Fibroblast of villous mesenchyme (primary cell): Measurements from ENCODE around the gene PCDHGA1. TPM values are rescaled to one million over a fixed set of nuclear protein-coding genes. Genes with fewer than 3 reads are reported as not detected.
"Not testable (repeated sequence)": the region's sequence is repeated elsewhere in the genome, so short reads cannot be mapped to it uniquely, and the experiment has no call there.

Experiments
- DNase-seq: peaks from one replicate; pipeline ENCODE4 v3.0.0-alpha.2; 2010; ENCODE audit warnings: low read depth
- H3K4me3 ChIP-seq: 2 replicates; pipeline ENCODE4 v1.5.1; 2011; ENCODE audit warnings: low read depth, mild to moderate bottlenecking, low read length
- CTCF ChIP-seq: IDR thresholded peaks from 2 replicates; pipeline ENCODE4 v1.5.1; 2012; ENCODE audit warnings: low read depth, mild to moderate bottlenecking, low read length; ENCODE audit not compliant: insufficient read depth
- total RNA-seq: library from RNA; depleted of rRNA; stranded (reverse); fragments of >200 nt; gene quantifications from 2 replicates; pipeline ENCODE4 v1.2.3, GENCODE V29; 2012

The PCDHGA1 gene
- 0.64 and 0.86 TPM in 2 replicates for total RNA-seq

- TF ChIP-seq CTCF, result peak; percentile 72
Measured at GRCh38 chr5:141330299-141331080, at the start of gene PCDHGA1. Gene PCDHGA1 (plus strand): TSS chr5:141330514.

GRCh38 chr5:141298376-141298775, 31.9 kb upstream of the PCDHGA1 start:
- TF ChIP-seq CTCF, result no peak
- H3K4me3 ChIP-seq, result no peak overlapping the region
- no peak for DNase-seq

More at GRCh38 chr5:141330299-141331080, at the start of gene PCDHGA1:
- DNase-seq, result peak; percentile 67
- H3K4me3 ChIP-seq, result peak within 1 kb of the TSS; percentile 50

DNA sequence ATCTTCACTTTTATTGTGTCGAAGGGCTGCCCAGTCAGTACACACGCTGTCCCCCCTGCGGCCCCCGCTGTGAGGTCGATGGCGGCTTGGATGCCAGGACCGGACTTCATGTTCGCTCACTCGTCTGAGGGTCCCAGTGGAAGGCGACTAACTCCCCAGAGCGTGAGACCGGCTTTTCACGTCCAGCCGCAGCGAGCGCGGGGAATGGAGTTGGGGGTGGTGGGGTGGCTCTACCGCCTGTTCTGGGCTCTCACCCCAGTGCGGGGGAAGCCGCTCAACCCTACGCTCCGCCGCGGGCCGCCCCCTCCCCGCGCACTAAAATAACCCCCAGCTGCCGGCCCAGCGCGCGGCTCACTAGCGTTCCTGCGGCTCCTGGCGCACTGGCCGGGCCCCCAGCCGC, 26.6 kb upstream of the PCDHGA1 start, which contains the start of gene SLC25A2:
Gene SLC25A2 (minus strand): TSS at position 294 of the 400 bp plus-strand sequence. CDS start 184 bp downstream, at position 110.
- DNase-seq, result no peak
- no peak within 1 kb of the TSS for H3K4me3 ChIP-seq
- no peak for TF ChIP-seq CTCF

GRCh38 chr5:141306630-141307029, 23.7 kb upstream of the PCDHGA1 start:
- no peak for TF ChIP-seq CTCF
- DNase-seq, result no peak
- no peak overlapping the region for H3K4me3 ChIP-seq

GRCh38 chr5:141313711-141314110, 16.6 kb upstream of the PCDHGA1 start:
- no peak for DNase-seq
- no peak for TF ChIP-seq CTCF
- no peak overlapping the region for H3K4me3 ChIP-seq

GRCh38 chr5:141316963-141317362, 13.4 kb upstream of the PCDHGA1 start:
- DNase-seq, H3K4me3 ChIP-seq: not testable (repeated sequence)

DNA sequence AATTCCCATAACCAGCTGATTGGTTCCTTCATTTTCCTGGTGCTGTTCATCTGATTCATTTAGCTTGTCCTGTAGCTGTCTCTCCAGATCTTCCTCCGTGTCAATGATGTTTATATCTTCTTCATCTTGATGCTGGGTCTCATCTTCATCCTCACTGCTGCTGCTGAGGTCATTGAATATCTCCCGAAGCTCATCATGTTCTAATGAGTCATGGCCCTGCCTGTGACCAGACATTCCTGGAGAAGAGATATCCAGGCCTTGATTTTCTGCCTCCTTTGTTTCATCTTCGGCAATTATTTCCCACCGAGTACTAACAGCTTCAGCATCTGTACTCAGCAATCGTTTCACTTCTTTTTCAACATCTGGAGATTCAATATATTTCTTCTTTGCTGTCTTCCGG, 11.1 kb upstream of the PCDHGA1 start:
- TF ChIP-seq CTCF, result no peak
- no peak overlapping the region for H3K4me3 ChIP-seq
- no peak for DNase-seq
